ENCODE measurements around the gene ACSS1.

GRCh38 chr20:25058847-25059810 lies 1.2 kb upstream of the ACSS1 start:
- TF ChIP-seq POLR2A (IDR thresholded peaks at IDR 0.05) (no peak), CTCF (IDR thresholded peaks at IDR 0.05) (no peak), EP300 (IDR thresholded peaks at IDR 0.05) (no peak)

Measured in upper lobe of left lung (tissue), 4 donors.